Activated CD4-positive, alpha-beta T cell treated with anti-CD3 and anti-CD28 coated beads for 1 hour (primary cell): ENCODE measurements around the gene CACNB1.

Experiments used
- DNase-seq: peaks from one replicate; pipeline ENCODE4 v3.0.0-alpha.2; 2020

CACNB1 gene

GRCh38 chr17:39200070-39200879 is 2.8 kb upstream of the CACNB1 start, which contains the start of gene RPL19:
TSS of gene RPL19 (plus strand) at chr17:39200283. CDS start at chr17:39200345, 62 bp downstream.
- DNase-seq: peak; percentile 70

DNA sequence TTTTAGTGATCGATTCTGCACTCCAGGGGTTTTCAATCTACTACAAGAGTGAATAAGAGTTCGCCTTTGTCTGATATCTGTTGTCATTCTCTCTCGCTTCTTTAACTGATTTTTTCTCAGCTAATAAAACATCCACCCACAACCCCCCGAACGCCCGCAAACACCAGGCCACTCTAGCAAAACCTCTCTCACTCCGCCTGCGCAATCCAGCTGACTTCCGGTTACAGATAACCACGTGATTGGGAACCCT is 2.3 kb upstream of the CACNB1 start:
- DNase-seq: peak; percentile 78

DNA sequence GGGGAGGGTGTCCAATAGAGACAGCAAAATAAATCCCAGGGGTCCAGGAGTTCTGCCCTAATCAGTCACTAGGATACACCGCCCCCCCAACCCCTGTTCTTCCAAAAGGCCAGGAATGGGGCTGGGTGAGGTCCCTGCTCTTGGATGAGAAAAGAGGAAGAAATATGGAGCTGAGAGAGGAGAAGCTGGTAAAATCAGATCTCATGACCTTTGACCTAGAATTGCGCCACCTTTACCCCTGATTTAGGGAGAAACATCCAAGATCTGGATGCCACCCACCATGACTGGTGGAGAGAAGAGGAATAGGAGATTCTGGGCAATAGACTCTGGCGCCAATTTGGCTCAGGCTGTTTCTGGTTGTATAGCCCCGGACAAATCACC is 707 bp upstream of the CACNB1 start:
- DNase-seq: no peak

DNA sequence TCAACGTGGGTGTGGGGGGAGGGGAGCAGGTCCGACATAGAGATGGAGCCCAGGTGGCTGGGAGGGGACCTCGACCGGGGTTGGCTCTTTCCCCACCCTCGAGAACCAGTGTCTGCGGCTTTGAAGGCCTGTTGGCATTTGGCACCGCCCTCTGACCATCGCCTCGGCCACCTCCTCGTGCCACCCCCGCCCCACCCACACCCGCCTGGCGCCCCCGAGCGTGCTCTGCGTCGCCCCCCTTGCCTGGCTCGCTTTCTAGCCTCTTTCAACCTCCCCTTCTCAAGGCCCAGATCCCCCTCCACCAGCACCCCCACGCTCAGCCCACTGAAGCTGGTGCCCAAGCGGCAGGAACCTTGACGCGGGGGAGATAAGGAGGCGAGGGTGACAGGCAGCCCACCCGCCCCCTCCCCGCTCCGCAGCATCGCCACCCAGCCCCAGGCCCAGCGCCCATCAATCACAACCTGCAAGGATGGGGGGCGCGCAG is 619 bp downstream of the CACNB1 start:
- DNase-seq: no peak

GRCh38 chr17:39196241-39196807 is 1.1 kb downstream of the CACNB1 start:
- DNase-seq: no peak

DNA sequence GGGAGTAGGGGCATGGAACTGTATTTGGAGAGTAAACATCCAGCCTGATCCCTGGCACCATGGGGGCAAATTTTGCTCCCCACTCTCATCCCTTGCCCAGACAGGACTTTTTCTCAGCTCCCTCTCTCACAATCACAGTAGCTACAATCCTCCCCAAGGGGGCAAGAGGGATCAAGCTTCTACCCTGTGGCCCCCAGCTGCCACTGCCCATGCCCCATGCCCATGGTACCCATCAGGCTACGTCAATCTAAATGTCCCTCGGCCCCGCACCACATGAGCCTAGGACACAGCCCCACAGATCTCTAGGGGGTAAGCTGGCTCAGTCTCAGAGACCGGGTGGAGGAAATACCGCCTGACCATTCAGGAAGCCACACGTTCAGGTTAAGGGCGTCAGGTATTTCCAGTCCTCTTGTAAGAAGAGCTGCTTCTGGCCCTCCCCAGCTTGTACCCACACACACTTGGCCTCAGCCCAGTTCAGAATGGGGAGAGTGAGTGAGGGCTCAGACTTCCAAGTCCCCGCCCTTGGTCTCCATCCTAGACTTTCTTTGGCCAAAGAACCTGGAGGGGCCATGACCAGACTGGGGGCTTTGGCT is 1.8 kb downstream of the CACNB1 start:
- DNase-seq: no peak

DNA sequence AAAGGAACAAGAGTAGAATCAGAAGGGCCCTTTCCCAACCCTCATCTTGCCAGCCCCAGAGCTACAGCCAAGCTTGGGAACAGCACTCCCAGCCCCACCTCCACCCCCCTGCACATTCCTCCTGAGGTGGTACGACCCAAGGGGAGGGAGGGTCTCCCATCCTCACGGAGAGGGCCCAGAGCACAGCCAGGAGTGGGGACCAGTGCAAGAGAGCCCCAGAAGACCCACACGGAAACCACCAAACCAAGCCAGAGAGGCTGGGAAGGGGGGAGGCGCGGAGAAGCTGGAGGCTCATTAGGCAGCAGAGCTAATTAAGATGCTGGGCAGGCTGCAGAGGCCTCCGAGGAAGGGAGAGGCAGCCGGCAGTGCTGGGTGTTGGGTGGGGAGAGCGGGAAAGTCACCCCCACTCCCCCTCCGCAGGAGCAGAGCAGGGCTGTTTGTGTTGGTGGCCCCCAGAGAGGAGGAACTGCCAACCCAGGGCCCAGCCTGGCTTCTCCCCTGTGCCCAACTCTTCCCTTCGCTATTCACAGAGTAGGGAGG is 2.4 kb downstream of the CACNB1 start:
- no peak for DNase-seq

DNA sequence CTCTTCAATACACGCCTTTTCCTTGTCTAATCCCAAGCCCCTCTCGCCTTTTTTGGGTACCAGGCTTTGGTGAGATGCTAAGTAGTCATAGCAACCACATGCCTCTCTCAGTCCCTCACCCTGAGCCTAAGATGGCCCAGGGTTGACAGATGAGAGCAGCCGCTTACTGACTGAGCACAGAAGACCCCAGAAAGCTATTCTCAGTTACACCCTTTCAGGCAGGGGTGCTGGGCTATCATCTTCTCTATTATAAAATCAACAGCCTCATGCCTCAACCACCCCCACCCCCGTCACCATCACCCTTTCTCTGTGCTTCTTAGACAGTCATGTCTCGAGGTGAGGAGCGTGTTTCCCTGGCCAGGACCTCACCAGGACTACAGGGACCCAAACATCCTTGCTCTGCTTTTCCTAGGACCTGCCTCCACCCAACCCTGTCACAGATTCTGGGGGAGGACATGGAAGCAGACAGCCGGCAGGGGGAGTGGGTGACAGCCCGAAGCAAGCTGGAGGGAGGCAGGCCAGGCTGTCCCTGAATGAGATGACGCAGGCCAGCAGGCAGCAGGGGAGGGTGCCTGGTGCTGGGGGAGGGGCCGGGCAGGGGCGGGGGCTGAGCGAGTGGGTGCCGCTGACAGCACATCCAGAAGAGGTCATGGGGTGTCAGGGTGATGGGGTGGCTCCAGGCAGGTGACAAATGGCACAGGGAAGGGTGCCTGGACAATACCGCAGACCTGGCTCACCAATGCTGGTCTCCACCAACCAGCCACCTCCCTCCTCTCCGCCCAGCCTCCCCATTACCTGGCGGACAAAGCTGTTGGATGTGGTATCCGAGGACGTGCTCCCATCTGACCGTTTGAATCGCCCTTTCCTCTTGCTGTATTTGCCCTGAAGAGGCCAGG is 3.1 kb downstream of the CACNB1 start:
- DNase-seq: no peak

GRCh38 chr17:39193346-39193745 is 4.1 kb downstream of the CACNB1 start:
- DNase-seq: no peak

GRCh38 chr17:39192901-39193300 is 4.6 kb downstream of the CACNB1 start:
- DNase-seq: no peak

DNA sequence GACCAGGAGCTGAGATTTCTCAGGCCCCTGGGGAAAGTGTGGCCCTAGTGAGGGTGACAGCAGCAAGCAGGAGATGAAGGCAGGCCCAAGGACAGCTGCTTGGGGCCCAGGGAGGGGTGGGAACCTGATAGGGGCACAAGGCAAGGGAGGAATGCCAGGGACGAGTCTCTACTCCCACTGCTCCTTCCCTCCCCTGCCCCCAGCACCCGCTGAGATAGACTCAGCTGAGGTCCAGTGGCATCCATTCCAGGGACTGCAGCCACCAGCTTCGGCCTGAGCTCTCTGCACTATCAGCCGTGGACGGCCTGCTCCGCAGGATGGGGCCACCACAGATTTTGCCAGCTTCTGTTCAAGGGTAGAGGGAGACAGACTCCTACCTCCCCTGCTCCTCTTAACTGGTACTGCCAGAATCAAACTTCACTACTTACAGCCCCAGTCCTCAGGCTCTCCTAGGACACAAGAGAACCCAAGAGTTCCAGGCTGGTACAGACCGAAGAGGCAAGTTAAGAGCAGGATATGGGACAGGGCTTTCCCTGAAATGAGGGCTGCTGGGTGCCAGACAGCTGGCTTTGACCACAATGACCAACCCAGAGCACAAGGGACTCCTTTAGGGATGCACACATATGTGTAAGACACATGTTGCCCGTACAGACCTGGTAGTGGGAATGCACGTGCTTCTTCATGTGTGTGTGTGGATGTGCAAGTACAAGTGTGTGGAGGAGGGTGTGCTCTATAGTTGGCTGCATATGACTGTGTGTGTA is 5.5 kb downstream of the CACNB1 start:
- no peak for DNase-seq

- DNase-seq: no peak
Observed at GRCh38 chr17:39187152-39187830, 10.2 kb downstream of the CACNB1 start.

GRCh38 chr17:39186481-39187002 is 10.9 kb downstream of the CACNB1 start:
- DNase-seq: no peak

DNA sequence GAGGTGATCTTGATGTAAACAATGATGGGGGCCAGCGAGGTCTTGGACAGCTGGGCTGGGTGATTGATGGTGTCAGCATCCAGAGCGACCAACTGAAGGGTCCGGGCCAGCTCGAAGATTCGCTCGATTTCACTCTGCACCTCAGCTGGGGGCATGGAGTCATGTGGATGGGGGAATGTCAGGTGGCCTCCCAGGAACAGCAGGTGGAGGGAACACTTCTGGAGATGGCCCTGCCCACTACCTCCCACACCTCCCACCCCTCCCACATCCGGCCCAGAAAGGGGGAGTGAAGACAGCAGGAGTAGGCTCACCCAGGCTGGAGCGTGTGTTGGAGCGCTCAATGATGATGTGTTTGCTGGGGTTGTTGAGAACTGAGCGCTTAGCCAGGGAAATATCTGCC is 13.7 kb downstream of the CACNB1 start:
- DNase-seq: no peak

DNA sequence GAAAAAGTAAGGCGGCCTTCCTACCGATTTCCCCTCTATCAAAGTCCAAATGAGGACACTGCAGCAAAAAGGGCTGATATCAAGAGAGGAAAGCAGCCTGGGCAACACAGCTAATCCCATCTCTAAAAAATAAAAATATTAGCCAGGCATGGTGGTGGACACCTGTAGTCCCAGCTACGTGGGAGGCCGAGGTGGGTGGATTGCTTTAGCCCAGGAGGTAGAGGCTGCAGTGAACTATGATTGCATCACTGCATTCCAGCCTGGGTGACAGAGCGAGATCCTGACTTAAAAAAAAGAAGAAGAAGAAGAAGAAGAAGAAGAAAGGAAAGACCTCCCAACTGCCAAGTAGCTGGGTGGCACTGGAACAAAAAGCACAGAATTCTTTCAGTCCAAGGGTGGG is 14.4 kb downstream of the CACNB1 start:
- DNase-seq: no peak

- DNase-seq: no peak
Observed at GRCh38 chr17:39181303-39181702, 16.2 kb downstream of the CACNB1 start.

DNA sequence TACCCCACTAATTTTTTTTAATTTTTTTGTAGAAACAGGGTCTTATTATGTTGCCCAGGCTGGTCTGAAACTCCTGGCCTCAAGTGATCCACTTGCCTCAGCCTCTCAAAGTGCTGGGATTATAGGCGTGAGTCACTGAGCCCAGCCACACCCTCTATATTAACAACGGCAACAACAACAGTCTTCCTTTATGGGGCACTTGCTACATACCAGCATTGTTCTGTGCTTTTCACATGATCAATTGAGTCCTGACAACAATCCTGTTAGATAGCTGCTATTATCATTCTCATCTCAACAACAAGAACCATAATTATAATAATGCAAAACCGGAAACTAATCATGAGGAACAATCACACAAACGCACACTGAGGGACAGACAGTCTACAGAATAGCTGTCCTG is 18.9 kb downstream of the CACNB1 start:
- no peak for DNase-seq

GRCh38 chr17:39177256-39177655 is 20.2 kb downstream of the CACNB1 start:
- DNase-seq: no peak

DNA sequence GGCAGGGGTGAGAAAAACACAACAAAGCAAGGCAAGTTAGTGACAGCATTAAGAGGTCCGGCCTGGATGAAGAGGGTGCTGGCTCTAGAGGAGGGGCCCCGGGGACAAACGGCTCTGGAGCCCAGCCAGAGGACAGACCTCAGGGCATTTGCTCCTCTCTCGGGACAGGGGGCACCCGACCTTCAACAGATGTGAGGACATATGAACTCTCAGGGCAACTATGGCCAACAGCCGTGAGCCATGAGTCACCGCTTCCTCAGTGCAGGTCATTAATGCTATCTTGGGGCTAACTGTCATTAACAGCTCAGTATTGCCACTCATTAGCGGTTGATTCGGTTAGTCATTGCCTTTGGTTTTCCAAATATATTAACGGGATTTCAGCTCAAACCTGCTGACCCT is 21.8 kb downstream of the CACNB1 start:
- DNase-seq: no peak

DNA sequence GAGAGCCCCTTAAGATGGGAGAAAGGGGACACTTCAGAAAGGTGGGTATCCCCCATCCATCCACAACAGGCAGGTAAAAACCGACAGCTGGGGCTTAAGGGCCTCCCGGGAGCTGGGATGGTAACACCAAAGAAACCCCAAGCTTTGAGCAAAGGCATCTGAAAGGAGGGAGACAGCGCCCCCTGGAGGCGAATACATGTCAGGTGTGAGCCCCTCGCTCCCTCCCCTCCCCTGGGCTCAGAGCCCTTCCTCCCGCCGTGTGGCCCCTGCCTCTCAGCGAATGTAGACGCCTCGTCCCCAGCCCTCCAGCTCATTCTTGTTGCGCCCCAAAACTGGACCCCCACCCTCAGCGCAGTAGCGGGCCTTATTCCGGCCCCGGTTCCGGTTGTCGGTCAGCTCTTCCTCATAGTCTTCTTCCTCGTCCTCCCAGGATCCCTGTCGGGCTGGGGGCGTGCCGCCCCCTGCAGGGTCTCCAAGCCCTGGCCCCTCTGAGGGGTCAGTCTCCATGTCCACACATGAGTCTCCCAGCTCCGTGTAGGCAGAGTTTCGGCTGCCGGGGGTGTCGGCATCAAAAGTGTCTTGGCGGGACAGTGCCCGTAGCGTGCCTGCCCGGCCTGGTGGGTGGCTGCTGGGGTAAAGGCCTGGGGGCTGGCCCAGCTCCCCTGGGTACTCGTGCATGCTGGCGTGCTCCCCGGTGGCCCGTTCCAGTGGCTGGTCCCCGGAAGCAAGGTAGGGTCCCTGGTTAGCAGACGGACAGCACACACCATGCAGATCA is 22.4 kb downstream of the CACNB1 start:
- DNase-seq: peak; percentile 67
